Smooth muscle cell (in vitro differentiated cells): ENCODE measurements around the gene IL6R. TPM values are rescaled to one million over a fixed set of nuclear protein-coding genes. Genes with fewer than 3 reads are reported as not detected.

Experiments
- DNase-seq: peaks from one replicate; lab custom pipeline; 2025; ENCODE audit not compliant: unreplicated experiment; lab: John Stamatoyannopoulos, UW
- H2AFZ ChIP-seq: fragments of 200-600 bp; sonication (generic); 2 replicates; pipeline ENCODE4 v1.6.0; 2016; ENCODE audit warnings: antibody characterized with exemption, low read depth, mild to moderate bottlenecking
- H3F3A ChIP-seq: fragments of 200-600 bp; sonication (generic); 2 replicates; pipeline ENCODE4 v1.6.0; 2017; ENCODE audit warnings: antibody characterized with exemption, low read depth
- H3K27ac ChIP-seq: fragments of 200-600 bp; sonication (generic); 2 replicates; pipeline ENCODE4 v1.5.1; 2016; ENCODE audit warnings: low read depth, mild to moderate bottlenecking
- H3K27me3 ChIP-seq: fragments of 200-600 bp; sonication (generic); 2 replicates; pipeline ENCODE4 v1.6.1; 2016; ENCODE audit warnings: low read depth, mild to moderate bottlenecking
- H3K36me3 ChIP-seq: fragments of 200-600 bp; sonication (generic); 2 replicates; pipeline ENCODE4 v1.5.1; 2016; ENCODE audit warnings: low read depth
- H3K4me1 ChIP-seq: fragments of 200-600 bp; sonication (generic); 2 replicates; pipeline ENCODE4 v1.5.1; 2016; ENCODE audit warnings: low read depth
- H3K4me2 ChIP-seq: fragments of 200-600 bp; sonication (generic); 2 replicates; pipeline ENCODE4 v1.6.0; 2016; ENCODE audit warnings: mild to moderate bottlenecking
- H3K4me3 ChIP-seq: fragments of 200-600 bp; sonication (generic); 2 replicates; pipeline ENCODE4 v1.5.1; 2016; ENCODE audit warnings: mild to moderate bottlenecking
- H3K79me2 ChIP-seq: fragments of 200-600 bp; sonication (generic); 2 replicates; pipeline ENCODE4 v1.6.0; 2016; ENCODE audit warnings: low read depth, mild to moderate bottlenecking
- H3K9ac ChIP-seq: fragments of 200-600 bp; sonication (generic); 2 replicates; pipeline ENCODE4 v1.6.0; 2016; ENCODE audit warnings: low read depth
- H3K9me3 ChIP-seq: fragments of 200-600 bp; sonication (generic); replicated peaks from 2 replicates; pipeline ENCODE4 v1.5.1; 2016; ENCODE audit warnings: low read depth
- H4K20me1 ChIP-seq: fragments of 200-600 bp; sonication (generic); 2 replicates; pipeline ENCODE4 v1.6.0; 2016; ENCODE audit warnings: low read depth
- WGBS: methylation state at CpG from one replicate; pipeline ENCODE4 v1.1.7; 2016; ENCODE audit warnings: low lambda C conversion rate; 5-methylcytosine and 5-hydroxymethylcytosine counted together
- polyA plus RNA-seq: library from polyadenylated mRNA; unstranded; fragments of >200 nt; fragmentation: Nextera tagmentation; extraction: Ambion mirVana; gene quantifications from 2 replicates; pipeline ENCODE4 v1.2.1, GENCODE V29; 2016
- total RNA-seq: library from RNA; depleted of rRNA; stranded (reverse); fragments of >200 nt; gene quantifications from 2 replicates; pipeline ENCODE4 v1.2.3, GENCODE V29; 2014
- TF ChIP-seq, protein P1 (sequence below): fragments of 200-600 bp; sonication (generic); IDR thresholded peaks from 2 replicates; pipeline ENCODE4 v1.5.1; 2017; ENCODE audit warnings: borderline replicate concordance, mild to moderate bottlenecking, antibody characterized with exemption; ENCODE audit not compliant: insufficient read depth, poor library complexity, severe bottlenecking

The IL6R gene
- total and polyA plus RNA-seq, 2 experiments from 2014 or later: 1.8 to 1.9 TPM

DNA sequence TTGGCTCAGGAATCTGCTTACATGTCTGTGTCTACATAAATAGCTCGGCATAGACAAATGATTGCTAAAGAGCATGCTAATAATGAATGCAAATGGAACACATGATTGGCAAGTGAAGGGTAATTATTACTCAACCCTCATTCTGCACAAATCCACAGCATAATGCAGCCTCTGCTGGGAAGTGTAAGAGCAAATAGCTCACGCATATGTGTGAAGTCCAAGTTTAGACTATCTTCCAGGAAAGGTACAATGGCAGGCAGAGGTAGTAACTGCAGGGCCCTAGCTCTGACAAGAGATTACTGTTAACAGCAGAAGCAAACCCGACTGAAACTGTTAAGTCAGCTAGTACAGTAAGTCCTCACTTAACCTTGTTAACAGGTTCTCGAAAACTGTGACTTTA is 7.0 kb upstream of the IL6R start:
- H3K27ac ChIP-seq: no peak overlapping the region
- 79% methylated on average over 4 of the region's 4 CpGs for WGBS

GRCh38 chr1:154398678-154399077 is 6.5 kb upstream of the IL6R start:
- no peak for DNase-seq
- no peaks in the 10 kb centered on the region for H3F3A ChIP-seq
- no peak overlapping the region for H3K9ac ChIP-seq

More for the DNA sequence above, 7.0 kb upstream of the IL6R start:
- Histone ChIP-seq H3K4me3 (no peak overlapping the region), H3K36me3 (no peaks in the 10 kb centered on the region), H3K9ac (no peak overlapping the region), H2AFZ (no peak overlapping the region), H4K20me1 (no peaks in the 10 kb centered on the region), H3K4me2 (no peak overlapping the region), H3K79me2 (no peaks in the 10 kb centered on the region), H3K4me1 (no peaks in the 10 kb centered on the region), H3K27me3 (peaks cover 2% of the 10 kb centered on the region), H3K9me3 (no peaks in the 10 kb centered on the region), H3F3A (no peaks in the 10 kb centered on the region)
- no peak for DNase-seq
- TF ChIP-seq, protein P1, sequence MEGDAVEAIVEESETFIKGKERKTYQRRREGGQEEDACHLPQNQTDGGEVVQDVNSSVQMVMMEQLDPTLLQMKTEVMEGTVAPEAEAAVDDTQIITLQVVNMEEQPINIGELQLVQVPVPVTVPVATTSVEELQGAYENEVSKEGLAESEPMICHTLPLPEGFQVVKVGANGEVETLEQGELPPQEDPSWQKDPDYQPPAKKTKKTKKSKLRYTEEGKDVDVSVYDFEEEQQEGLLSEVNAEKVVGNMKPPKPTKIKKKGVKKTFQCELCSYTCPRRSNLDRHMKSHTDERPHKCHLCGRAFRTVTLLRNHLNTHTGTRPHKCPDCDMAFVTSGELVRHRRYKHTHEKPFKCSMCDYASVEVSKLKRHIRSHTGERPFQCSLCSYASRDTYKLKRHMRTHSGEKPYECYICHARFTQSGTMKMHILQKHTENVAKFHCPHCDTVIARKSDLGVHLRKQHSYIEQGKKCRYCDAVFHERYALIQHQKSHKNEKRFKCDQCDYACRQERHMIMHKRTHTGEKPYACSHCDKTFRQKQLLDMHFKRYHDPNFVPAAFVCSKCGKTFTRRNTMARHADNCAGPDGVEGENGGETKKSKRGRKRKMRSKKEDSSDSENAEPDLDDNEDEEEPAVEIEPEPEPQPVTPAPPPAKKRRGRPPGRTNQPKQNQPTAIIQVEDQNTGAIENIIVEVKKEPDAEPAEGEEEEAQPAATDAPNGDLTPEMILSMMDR: no peak

DNA sequence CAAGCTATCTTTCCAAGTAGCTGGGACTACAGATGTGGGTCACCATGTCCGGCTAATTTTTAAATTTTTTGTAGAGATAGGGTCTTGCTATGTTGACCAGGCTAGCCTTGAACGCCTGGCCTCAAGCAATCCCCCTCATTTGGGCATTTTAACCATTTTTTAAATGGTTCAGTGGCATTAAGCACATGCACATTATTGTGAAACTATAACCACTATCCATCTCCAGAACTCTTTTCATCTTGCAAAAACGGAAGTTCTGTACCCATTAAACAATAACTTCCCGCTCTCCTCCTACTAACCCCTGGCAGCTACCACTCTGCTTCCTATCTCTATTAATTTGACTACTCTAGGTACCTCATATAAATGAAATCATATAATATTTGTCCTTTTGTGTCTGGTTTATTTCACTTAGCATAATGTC is 4.8 kb upstream of the IL6R start:
- Histone ChIP-seq H3K9me3 (no peaks in the 10 kb centered on the region), H3F3A (no peaks in the 10 kb centered on the region), H3K9ac (no peak overlapping the region), H3K79me2 (no peaks in the 10 kb centered on the region), H2AFZ (no peak overlapping the region), H4K20me1 (no peaks in the 10 kb centered on the region), H3K36me3 (no peaks in the 10 kb centered on the region), H3K27me3 (peaks cover 2% of the 10 kb centered on the region), H3K27ac (no peak overlapping the region), H3K4me3 (no peak overlapping the region), H3K4me1 (no peaks in the 10 kb centered on the region), H3K4me2 (no peak overlapping the region)
- TF ChIP-seq, protein P1: no peak
- DNase-seq: no peak
- 98% methylated on average over 4 of the region's 4 CpGs for WGBS

More at GRCh38 chr1:154398678-154399077, 6.5 kb upstream of the IL6R start:
- 98% methylated on average over 4 of the region's 4 CpGs for WGBS
- no peaks in the 10 kb centered on the region for H3K36me3 ChIP-seq
- H2AFZ ChIP-seq: no peak overlapping the region
- no peaks in the 10 kb centered on the region for H4K20me1 ChIP-seq
- no peaks in the 10 kb centered on the region for H3K79me2 ChIP-seq
- no peaks in the 10 kb centered on the region for H3K9me3 ChIP-seq
- no peak overlapping the region for H3K4me3 ChIP-seq
- no peak overlapping the region for H3K27ac ChIP-seq
- TF ChIP-seq, protein P1: no peak
- H3K4me1 ChIP-seq: no peaks in the 10 kb centered on the region
- peaks cover 2% of the 10 kb centered on the region for H3K27me3 ChIP-seq
- no peak overlapping the region for H3K4me2 ChIP-seq

DNA sequence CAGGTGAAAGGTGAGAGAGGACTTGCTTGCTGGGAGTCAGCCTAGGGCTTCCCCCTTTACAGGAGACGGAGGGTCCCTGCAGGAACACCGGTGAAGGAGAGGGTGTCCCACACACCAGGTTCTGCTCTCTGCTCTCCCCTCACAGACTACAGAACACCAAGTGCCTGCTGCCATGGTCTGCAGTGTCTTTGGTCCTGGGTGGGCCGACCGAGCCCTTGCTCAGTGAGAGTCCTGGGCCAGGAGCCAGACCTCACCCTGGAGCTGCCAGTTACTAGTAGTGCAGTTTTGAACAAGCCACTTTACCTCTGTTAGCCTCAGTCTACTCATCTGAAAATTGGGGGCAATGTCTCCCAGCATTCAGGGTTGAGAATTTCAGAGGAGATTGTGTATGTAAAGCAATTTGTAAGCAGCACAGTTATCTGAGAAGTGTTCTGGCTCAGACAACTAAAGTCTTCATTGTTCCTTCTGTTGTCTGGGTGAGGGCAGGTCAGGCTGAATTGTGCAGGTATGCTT is 2.7 kb upstream of the IL6R start:
- no peak overlapping the region for H3K9ac ChIP-seq
- 92% methylated on average over 4 of the region's 4 CpGs for WGBS
- no peak overlapping the region for H2AFZ ChIP-seq
- peaks cover 20% of the 10 kb centered on the region for H3K4me1 ChIP-seq
- peaks cover 13% of the 10 kb centered on the region for H3F3A ChIP-seq
- H3K36me3 ChIP-seq: no peaks in the 10 kb centered on the region
- TF ChIP-seq, protein P1: no peak
- H3K27ac ChIP-seq: no peak overlapping the region
- DNase-seq: no peak
- H3K4me3 ChIP-seq: no peak overlapping the region
- no peaks in the 10 kb centered on the region for H4K20me1 ChIP-seq
- H3K79me2 ChIP-seq: no peaks in the 10 kb centered on the region
- H3K9me3 ChIP-seq: no peaks in the 10 kb centered on the region
- H3K4me2 ChIP-seq: no peak overlapping the region
- peaks cover 2% of the 10 kb centered on the region for H3K27me3 ChIP-seq
